GM20000 (cell line): Measurements from ENCODE around the gene SCARF1.
A peak's percentile ranks its signal among the peaks of the same experiment; 100 is the strongest.

Source experiments
- DNase-seq: peaks from one replicate; pipeline ENCODE4 v3.0.0; 2012; ENCODE audit warnings: low spot score
- CTCF ChIP-seq: IDR thresholded peaks from 2 replicates; pipeline ENCODE4 v1.5.1; 2012; ENCODE audit warnings: mild to moderate bottlenecking, control low read depth; ENCODE audit errors: extremely low read depth, missing control alignments

The SCARF1 gene

GRCh38 chr17:1639549-1640180, 5.9 kb downstream of the SCARF1 start:
- TF ChIP-seq CTCF: no peak

GRCh38 chr17:1638624-1639300, 6.8 kb downstream of the SCARF1 start:
- no peak for DNase-seq
- TF ChIP-seq CTCF: no peak

More at GRCh38 chr17:1639549-1640180, 5.9 kb downstream of the SCARF1 start:
- no peak for DNase-seq

GRCh38 chr17:1638171-1638590, 7.4 kb downstream of the SCARF1 start:
- no peak for TF ChIP-seq CTCF
- DNase-seq: no peak

GRCh38 chr17:1636732-1637285, 8.7 kb downstream of the SCARF1 start:
- no peak for DNase-seq

GRCh38 chr17:1635675-1636465, 9.7 kb downstream of the SCARF1 start:
- peak; percentile 10 for DNase-seq
- no peak for TF ChIP-seq CTCF

More at GRCh38 chr17:1636732-1637285, 8.7 kb downstream of the SCARF1 start:
- TF ChIP-seq CTCF: no peak

- DNase-seq: no peak
- TF ChIP-seq CTCF: no peak
Observed at GRCh38 chr17:1634841-1635650, 10.5 kb downstream of the SCARF1 start.
